Kidney (tissue), 14 donors: ENCODE measurements around the gene RERE. TPM values are rescaled to one million over a fixed set of nuclear protein-coding genes. Genes with fewer than 3 reads are reported as not detected.

Experiments
- DNase-seq, 5 donors: peaks; one replicate each; pipeline ENCODE4 v3.0.0-alpha.2; 2013 to 2020
- FAIRE-seq: peaks from 2 replicates; lab custom pipeline; 2012; peaks lifted over from hg19 to GRCh38; lab: Jason Lieb, UNC
- H3K27ac ChIP-seq, 2 donors: one replicate each; pipeline ENCODE4 v1.7.0; 2013; ENCODE audit warnings: low read depth in 2 of 2, low read length in 2 of 2, inconsistent platforms in 1 of 2
- H3K27me3 ChIP-seq: one replicate; pipeline ENCODE4 v1.7.1; 2013; ENCODE audit warnings: low read length, inconsistent platforms; ENCODE audit not compliant: control insufficient read depth, insufficient read depth
- H3K36me3 ChIP-seq, 3 donors: one replicate each; pipeline versions ENCODE4 v1.7.0 to v1.7.1; 2013; ENCODE audit warnings: low read length in 3 of 3, control low read depth in 1 of 3, inconsistent platforms in 1 of 3; ENCODE audit not compliant: insufficient read depth in 3 of 3, control insufficient read depth in 2 of 3
- H3K4me1 ChIP-seq, 3 donors: one replicate each; pipeline versions ENCODE4 v1.7.0 to v1.7.1; 2013; ENCODE audit warnings: low read length in 3 of 3, inconsistent platforms in 1 of 3, low read depth in 1 of 3; ENCODE audit not compliant: control insufficient read depth in 2 of 3, insufficient read depth in 2 of 3
- H3K4me3 ChIP-seq, 3 donors: one replicate each; pipeline versions ENCODE4 v1.7.0 to v1.8.1; 2013; ENCODE audit warnings: low read length in 3 of 3, control low read depth in 1 of 3, inconsistent platforms in 1 of 3
- H3K9ac ChIP-seq, 3 donors: one replicate each; pipeline versions ENCODE4 v1.7.0 to v1.7.1; 2013; ENCODE audit warnings: low read length in 3 of 3, control low read depth in 1 of 3, inconsistent platforms in 1 of 3
- H3K9me3 ChIP-seq, 3 donors: one replicate each; pipeline versions ENCODE4 v1.7.0 to v1.7.1; 2013; ENCODE audit warnings: low read length in 3 of 3, control low read depth in 1 of 3, inconsistent platforms in 1 of 3; ENCODE audit not compliant: control insufficient read depth in 2 of 3, insufficient read depth in 1 of 3
- intact Hi-C: fragments of 100-400 bp; cut with DNase I; formaldehyde crosslinking; loops from one replicate; pipeline ENCODE4 v1.11.1; 2022
- polyA plus RNA-seq: library from polyadenylated mRNA; stranded (reverse); fragments of 350-450 nt; fragmentation: Illumina TruSeq; extraction: RNeasy Lipid Tissue Mini Kit (QIAGEN cat#74804); gene quantifications from one replicate; pipeline ENCODE4 v1.2.3, GENCODE V29; 2014; ENCODE audit warnings: low read depth, low replicate concordance; ENCODE audit not compliant: insufficient read depth
- total RNA-seq: library from RNA; stranded (reverse); fragmentation: NEBNext Ultra II Directional; extraction: Animal tissue kit (Norgen Biotek cat#: 25700); gene quantifications from one replicate; pipeline ENCODE4 v1.2.1, GENCODE V29; 2021
- TF ChIP-seq, protein P1 (sequence below): IDR thresholded peaks from 3 replicates; pipeline ENCODE4 v1.5.1; 2012; ENCODE audit warnings: mild to moderate bottlenecking, moderate library complexity, borderline replicate concordance; ENCODE audit not compliant: insufficient read depth; ENCODE audit errors: extremely low read depth
- donor health status: control.
- donor health status: control.
- donor health status: control.
- donor health status: control.
- donor health status: control.
- donor health status: DM: yes; HTN: yes; CAD: no.
- donor health status: Normal renal cell carcinoma (clear cell type).

RERE gene
- total and polyA plus RNA-seq, 2 donors from 2014 or later = 37.2 to 176 TPM

DNA sequence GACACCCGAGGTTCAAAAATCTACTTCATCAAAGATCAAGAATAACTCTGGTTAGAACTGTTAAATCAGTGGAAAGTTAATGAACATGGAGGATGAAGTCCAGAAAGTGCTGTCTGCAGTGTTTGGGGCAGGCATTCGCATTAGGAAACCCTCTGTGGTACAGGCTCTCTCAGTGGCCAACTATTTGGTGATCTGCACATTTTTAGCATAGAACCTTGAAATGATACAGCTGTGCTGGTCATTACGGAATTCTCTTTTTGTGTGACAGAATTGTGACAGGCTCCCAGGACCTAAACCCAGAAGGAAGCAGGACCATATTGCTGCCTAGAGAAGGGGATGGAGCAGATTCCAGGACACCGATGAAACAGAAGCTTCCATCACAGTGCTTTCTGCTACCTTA, 410.5 kb downstream of the RERE start:
- Histone ChIP-seq H3K36me3 (peaks cover 2 to 17% (median 7%) of the 10 kb centered on the region in 3 donors), H3K9ac (peak overlapping the region in 1 of 3 donors; percentile 68), H3K4me3 (peak overlapping the region in 2 of 3 donors; percentile 30 to 48), H3K27me3 (no peaks in the 10 kb centered on the region), H3K9me3 (no peaks in the 10 kb centered on the region), H3K4me1 (peaks cover 29 to 56% (median 49%) of the 10 kb centered on the region in 3 donors), H3K27ac (peak overlapping the region; percentile 91 to 95)
- TF ChIP-seq, protein P1, sequence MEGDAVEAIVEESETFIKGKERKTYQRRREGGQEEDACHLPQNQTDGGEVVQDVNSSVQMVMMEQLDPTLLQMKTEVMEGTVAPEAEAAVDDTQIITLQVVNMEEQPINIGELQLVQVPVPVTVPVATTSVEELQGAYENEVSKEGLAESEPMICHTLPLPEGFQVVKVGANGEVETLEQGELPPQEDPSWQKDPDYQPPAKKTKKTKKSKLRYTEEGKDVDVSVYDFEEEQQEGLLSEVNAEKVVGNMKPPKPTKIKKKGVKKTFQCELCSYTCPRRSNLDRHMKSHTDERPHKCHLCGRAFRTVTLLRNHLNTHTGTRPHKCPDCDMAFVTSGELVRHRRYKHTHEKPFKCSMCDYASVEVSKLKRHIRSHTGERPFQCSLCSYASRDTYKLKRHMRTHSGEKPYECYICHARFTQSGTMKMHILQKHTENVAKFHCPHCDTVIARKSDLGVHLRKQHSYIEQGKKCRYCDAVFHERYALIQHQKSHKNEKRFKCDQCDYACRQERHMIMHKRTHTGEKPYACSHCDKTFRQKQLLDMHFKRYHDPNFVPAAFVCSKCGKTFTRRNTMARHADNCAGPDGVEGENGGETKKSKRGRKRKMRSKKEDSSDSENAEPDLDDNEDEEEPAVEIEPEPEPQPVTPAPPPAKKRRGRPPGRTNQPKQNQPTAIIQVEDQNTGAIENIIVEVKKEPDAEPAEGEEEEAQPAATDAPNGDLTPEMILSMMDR = no peak
- DNase-seq (peak in 1 of 5 donors; percentile 59), FAIRE-seq (no peak)
- intact Hi-C loops = no loop called here

DNA sequence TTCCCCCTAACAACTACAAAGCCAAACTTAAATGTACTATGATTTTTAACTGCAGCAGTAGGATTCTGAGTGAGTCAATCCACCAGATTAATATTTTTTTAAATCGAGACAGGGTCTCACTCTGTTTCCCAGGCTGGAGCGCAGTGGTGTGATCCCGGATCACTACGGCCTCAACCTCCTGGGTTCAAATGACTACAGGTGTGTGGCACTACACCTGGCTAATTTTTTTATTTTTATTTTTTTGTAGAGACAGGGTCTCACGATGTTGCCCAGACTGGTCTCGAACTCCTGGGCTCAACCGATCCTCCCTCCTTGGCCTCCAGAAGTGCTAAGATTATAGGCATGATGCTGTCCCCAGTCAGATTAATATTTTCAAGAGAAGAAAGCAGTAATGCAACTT, 411.4 kb downstream of the RERE start:
- H3K27ac ChIP-seq = peak overlapping the region in 1 of 2 donors; percentile 95

DNA sequence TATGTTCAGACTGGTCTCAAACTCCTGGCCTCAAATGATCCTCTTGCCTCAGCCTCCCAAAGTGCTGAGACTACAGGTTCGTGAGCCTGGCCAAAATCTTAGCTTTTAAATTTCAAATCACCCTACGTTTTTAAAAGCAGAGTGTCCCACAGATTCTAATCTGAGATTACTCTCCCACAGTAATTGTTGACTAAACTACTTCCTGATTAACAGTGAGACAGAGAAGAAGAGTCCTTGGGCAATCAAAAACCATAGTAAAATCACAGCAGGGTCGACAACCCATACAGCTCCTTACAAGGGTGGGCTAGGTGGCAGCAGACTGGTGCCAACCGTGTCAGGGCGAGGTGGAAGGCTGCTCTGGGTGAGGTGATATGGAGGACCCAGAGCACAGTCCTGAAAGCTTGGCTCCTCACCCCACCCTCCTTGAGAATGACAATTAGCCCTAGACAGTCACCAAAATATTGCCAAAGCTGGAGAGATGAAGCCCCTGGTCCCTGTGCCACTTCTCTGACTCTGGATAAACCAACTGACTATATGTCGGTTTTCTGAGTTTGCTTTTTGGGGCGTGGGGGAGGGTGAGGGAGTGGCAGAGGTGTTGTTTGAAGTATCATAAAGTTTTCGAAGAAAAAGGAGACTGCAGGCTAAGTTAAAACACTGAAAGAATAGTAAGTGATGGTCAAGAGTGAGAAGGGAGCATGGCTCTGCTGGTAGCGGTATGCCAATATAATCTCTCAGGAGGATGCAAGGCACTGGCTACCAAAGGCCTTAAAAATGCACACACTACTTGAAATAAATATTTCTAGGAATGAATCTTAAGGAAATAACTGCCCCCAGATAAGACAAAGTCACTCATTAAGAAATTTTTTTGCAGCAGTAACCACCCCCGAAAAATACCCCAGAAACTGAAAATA, 412.7 kb downstream of the RERE start:
- TF ChIP-seq, protein P1 = no peak
- H3K36me3 ChIP-seq = peaks cover 2 to 13% (median 7%) of the 10 kb centered on the region in 3 donors
- H3K27me3 ChIP-seq = no peaks in the 10 kb centered on the region
- no peak overlapping the region for H3K9ac ChIP-seq
- FAIRE-seq (no peak), DNase-seq (no peak)
- H3K27ac ChIP-seq = peak overlapping the region in 1 of 2 donors; percentile 56
- no peaks in the 10 kb centered on the region for H3K9me3 ChIP-seq
- H3K4me3 ChIP-seq = no peak overlapping the region
- intact Hi-C loops = no loop called here
- peaks cover 23 to 35% (median 33%) of the 10 kb centered on the region in 3 donors for H3K4me1 ChIP-seq

More for the DNA sequence above, 411.4 kb downstream of the RERE start:
- DNase-seq = no peak
- TF ChIP-seq, protein P1 = no peak
- Histone ChIP-seq H3K9ac (no peak overlapping the region), H3K36me3 (peaks cover 2 to 17% (median 7%) of the 10 kb centered on the region in 3 donors), H3K9me3 (no peaks in the 10 kb centered on the region), H3K27me3 (no peaks in the 10 kb centered on the region), H3K4me1 (peaks cover 29 to 47% (median 44%) of the 10 kb centered on the region in 3 donors), H3K4me3 (no peak overlapping the region)
- no peak for FAIRE-seq
- intact Hi-C loops = no loop called here
